Forelimb muscle (tissue), 1 donor: Measurements from ENCODE around the gene NAPSA. TPM values are rescaled to one million over a fixed set of nuclear protein-coding genes. Genes with fewer than 3 reads are reported as not detected.
"Not testable (repeated sequence)": the region's sequence is repeated elsewhere in the genome, so short reads cannot be mapped to it uniquely, and the experiment has no call there.

Source experiments
- DNase-seq: peaks from one replicate; pipeline ENCODE4 v3.0.0-alpha.2; 2013; ENCODE audit warnings: low read depth
- polyA plus RNA-seq: library from polyadenylated mRNA; unstranded; fragments of 120-200 nt; gene quantifications from one replicate; pipeline ENCODE4 v1.2.1, GENCODE V29; 2013; ENCODE audit not compliant: insufficient read length

Gene NAPSA
- polyA plus RNA-seq = 1.2 TPM

DNA sequence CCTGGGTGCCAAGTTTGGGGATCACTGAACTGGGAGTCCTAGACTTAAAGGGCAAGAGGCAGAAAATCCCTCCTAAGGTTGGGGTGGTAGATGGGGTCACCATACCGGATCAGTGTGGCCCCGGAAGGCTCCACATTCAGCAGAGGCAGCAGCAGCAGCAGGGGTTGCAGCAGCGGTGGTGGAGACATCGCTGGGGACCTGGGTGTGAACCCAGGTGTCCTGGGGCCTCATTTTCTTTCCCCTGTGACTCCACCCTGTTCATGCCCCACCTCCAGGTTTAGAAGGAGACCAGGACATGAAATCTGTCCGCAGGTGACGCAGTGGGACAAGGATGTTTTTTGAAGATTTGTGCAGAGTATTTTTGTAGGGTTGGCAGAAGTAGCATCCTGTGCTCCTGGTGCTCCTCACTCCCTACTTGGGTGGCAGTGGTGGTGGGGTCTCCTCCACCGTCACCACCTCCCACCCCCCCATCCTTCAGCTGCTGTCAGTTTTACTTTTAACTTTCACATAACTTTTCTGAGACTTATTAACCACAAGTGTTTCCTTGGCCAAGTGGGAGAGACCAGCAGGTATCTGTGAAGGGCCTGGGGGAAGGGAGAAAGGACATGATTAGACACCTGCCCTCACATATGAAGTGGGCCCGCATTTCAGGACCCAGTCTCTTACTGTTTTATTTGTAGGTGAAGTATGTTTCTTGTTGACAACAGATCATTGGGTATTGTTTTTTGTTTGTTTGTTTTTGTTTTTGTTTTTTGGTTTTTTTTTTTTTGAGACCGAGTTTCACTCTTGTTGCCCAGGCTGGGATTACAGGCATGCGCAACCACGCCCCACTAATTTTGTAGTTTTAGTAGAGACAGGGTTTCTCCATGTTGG, at the start of gene NAPSA:
Gene NAPSA (minus strand): TSS at position 206 of the 873 bp plus-strand sequence. CDS start 18 bp downstream, at position 188.
- DNase-seq = no peak

DNA sequence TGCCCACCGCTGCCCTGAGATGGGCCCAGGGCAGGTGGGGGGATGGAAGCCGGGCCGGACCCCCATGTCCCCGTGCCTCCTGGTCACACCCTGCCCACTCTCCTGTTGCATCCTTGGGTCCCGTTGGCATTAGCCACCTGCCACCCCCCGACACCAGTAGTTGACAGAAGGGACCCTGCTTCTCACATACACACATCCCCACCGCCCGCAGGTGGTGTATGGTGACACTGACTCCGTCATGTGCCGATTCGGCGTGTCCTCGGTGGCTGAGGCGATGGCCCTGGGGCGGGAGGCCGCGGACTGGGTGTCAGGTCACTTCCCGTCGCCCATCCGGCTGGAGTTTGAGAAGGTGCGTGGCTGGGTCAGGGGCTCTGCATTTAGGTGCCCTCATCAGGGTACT, 48.1 kb upstream of the NAPSA start:
- no peak for DNase-seq

GRCh38 chr19:50413096-50413495, 47.7 kb upstream of the NAPSA start:
- no peak for DNase-seq

DNA sequence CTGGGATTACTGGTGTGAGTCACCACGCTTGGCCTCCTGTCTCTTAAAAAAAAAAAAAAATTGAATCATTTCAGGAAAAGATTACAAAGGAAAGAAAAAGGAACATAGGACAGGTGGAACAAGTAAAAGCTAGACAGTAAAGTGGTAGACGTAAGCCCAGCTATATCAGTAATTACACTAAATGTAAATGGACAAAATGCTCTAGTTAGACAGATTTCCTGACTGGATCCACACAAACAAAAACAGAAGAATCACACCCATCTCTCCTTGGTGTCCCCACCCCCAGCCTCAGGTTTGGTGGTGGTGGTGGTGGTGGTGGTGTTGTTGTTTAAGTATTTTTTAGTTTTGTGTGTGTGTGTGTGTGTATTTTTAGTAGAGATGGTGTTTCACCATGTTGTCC, 47.0 kb upstream of the NAPSA start:
- no peak for DNase-seq

DNA sequence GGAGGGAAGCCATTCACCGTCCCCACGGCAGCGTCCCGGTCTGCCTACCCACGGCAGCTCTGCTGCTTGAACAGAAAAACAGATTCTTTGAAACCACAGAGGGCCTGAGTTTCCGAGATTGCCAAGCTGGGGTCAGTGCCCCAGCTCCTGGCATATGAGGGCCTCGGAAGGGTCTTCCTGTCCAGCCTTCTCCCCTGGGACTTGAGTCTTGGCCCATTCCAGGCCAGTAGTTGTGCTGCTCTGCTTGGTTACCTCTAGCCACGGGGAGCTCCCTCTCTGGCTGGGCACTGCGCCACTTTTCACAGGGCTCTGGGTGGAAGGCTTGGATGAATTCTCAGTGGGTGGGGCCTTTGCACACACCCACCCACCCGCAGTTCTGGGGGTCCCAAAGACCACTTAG, 44.7 kb upstream of the NAPSA start:
- no peak for DNase-seq

DNA sequence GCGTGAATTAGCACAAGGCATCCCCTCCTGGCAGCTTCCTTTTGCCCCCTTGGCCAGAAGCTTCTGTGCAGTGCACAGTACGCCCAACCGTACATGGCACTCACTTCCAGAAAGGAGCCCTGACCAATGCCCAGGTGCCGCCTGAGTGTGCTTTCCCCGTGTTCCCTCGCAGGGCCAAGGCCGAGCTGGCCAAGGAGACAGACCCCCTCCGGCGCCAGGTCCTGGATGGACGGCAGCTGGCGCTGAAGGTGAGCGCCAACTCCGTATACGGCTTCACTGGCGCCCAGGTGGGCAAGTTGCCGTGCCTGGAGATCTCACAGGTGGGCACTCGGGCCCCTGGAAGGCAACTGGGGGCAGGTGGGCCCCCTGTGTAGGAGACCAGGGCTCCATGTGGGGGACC, 43.9 kb upstream of the NAPSA start:
- no peak for DNase-seq

- DNase-seq = no peak
These were observed 41.4 kb upstream of the NAPSA start for GRCh38 chr19:50406829-50407228.

DNA sequence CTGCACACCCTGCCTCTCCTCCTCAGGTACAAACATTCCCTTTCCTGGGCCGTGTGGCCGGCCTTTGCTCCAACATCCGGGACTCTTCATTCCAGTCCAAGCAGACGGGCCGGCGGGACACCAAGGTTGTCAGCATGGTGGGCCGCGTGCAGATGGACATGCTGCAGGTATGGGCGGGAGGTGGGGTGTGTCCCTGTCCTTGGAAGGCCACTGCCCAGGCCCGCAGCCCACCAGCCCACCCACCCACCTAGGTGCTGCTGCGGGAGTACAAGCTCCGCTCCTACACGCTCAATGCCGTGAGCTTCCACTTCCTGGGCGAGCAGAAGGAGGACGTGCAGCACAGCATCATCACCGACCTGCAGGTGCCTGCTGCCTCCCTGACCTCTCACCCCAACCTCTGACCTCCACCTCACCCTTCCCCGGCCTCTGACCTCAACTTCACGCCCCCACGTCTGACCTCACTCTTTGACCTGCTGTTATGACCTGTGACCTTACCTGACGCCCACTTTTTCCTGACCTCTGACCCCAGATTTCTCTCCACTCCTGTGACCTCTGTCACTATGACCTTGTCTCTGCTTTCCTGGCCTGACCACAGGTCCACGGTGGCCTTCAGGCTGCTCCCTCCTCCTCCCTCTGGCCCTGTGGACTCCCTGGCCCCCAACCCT, 40.8 kb upstream of the NAPSA start:
- DNase-seq = no peak

- no peak for DNase-seq
These were observed 37.3 kb upstream of the NAPSA start for GRCh38 chr19:50402544-50403301.

- no peak for DNase-seq
These were observed 36.4 kb upstream of the NAPSA start for GRCh38 chr19:50401605-50402450.

- DNase-seq = no peak
These were observed 33.9 kb upstream of the NAPSA start for GRCh38 chr19:50399368-50399745.

DNA sequence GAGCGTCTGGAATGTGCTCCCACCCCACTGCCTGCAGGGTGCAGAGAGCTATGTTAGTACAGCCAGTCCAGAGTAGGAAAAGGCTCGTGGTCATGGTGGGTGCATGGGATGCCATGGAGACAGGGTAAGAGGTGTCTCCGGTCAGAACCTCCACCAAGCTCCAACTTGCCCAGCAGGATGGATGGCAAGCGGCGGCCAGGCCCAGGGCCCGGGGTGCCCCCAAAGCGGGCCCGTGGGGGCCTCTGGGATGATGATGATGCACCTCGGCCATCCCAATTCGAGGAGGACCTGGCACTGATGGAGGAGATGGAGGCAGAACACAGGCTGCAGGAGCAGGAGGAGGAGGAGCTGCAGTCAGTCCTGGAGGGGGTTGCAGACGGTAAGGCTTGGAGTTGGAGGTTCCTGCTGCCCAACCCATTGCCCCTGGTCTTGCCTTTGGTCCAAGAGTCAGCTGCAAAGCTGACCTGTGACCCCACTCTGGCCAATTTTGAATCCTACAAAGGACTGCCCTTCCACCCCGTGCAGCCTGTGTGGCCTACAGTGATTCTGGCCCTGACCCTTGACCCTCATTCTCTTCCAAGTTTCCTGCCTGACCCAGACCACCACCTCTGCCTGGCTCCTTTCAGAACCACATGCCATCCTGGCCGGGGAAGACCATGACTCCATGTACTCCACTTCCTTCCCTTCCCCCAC, 33.4 kb upstream of the NAPSA start:
- no peak for DNase-seq

DNA sequence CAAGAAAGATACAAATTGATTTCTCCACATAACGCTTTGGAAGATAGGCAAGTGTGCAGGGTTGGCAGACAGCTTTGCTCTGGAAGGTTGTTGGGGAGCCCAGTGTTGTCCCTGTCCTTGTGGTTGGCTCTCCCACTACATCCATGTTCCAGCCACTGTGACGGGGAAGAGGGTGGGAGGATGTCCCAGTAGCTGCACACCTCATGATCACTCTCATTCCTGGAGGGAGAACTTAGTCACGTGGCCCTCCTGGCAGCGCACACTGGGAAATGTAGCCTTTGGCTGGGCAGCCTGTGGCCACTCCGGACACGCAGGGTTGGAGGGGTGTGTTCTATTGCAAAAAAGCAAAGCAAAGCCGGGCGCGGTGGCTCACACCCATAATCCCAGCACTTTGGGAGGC, 28.6 kb upstream of the NAPSA start:
- no peak for DNase-seq

DNA sequence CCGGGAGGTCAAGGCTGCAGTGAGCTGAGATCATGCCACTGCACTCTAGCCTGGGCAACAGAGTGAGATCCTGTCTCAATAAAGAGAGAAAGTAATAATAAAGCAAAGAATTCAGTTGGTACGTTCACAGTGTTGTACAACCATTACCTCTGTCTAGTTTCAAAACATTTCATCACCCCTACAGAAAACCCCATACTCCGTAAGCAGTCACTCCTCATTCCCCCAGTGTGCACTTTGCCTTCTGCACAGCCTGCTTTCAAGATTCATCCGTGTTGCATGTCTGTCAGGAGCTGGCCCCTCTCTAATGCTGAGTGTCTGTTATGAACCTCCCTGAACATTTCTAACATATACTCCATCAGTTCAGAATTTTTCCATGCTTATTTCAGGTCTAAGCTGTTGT, 28.1 kb upstream of the NAPSA start:
- DNase-seq = no peak

- DNase-seq = no peak
These were observed 27.3 kb upstream of the NAPSA start for GRCh38 chr19:50392759-50393158.

GRCh38 chr19:50390952-50391351, 25.5 kb upstream of the NAPSA start:
- not testable (repeated sequence) for DNase-seq

- not testable (repeated sequence) for DNase-seq
These were observed 24.9 kb upstream of the NAPSA start for GRCh38 chr19:50390295-50390694.

GRCh38 chr19:50387868-50388245, 22.4 kb upstream of the NAPSA start:
- no peak for DNase-seq

GRCh38 chr19:50387176-50387867, 21.9 kb upstream of the NAPSA start:
- no peak for DNase-seq
